ENCODE measurements around the gene FLOT1.

GRCh38 chr6:30717129-30717844 is 25.2 kb downstream of the FLOT1 start, which contains the start of gene MDC1:
- no peak for TF ChIP-seq CTCF (IDR thresholded peaks at IDR 0.05; ENCODE audit: low read depth, low read length, poor library complexity, severe bottlenecking)
- no peak for TF ChIP-seq EZH2phosphoT487 (IDR thresholded peaks at IDR 0.05; ENCODE audit: borderline replicate concordance, low read length)
